ENCODE results near the gene KLHL29. TPM values are rescaled to one million over a fixed set of nuclear protein-coding genes. Genes with fewer than 3 reads are reported as not detected.

The KLHL29 gene
- total RNA-seq, 1 donor from 2014 or later, result 8.4 TPM

- no peaks in the 10 kb centered on the region for H3K27me3 Mint-ChIP-seq (ENCODE audit: low read depth)
- no peak for DNase-seq (ENCODE audit: low read depth, low spot score)
- peak overlapping the region; percentile 45 for H3K4me3 Mint-ChIP-seq
- H3K9me3 Mint-ChIP-seq, result no peaks in the 10 kb centered on the region
- H3K27ac Mint-ChIP-seq (ENCODE audit: unreplicated experiment), result no peak overlapping the region
- no peaks in the 10 kb centered on the region for H3K36me3 Mint-ChIP-seq (ENCODE audit: low read depth)
- TF ChIP-seq, protein P1, sequence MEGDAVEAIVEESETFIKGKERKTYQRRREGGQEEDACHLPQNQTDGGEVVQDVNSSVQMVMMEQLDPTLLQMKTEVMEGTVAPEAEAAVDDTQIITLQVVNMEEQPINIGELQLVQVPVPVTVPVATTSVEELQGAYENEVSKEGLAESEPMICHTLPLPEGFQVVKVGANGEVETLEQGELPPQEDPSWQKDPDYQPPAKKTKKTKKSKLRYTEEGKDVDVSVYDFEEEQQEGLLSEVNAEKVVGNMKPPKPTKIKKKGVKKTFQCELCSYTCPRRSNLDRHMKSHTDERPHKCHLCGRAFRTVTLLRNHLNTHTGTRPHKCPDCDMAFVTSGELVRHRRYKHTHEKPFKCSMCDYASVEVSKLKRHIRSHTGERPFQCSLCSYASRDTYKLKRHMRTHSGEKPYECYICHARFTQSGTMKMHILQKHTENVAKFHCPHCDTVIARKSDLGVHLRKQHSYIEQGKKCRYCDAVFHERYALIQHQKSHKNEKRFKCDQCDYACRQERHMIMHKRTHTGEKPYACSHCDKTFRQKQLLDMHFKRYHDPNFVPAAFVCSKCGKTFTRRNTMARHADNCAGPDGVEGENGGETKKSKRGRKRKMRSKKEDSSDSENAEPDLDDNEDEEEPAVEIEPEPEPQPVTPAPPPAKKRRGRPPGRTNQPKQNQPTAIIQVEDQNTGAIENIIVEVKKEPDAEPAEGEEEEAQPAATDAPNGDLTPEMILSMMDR (conservative IDR thresholded peaks at IDR 0.05), result no peak
- H3K4me1 Mint-ChIP-seq, result peaks cover 58% of the 10 kb centered on the region
Measured at GRCh38 chr2:23521060-23521459, 136.1 kb downstream of the KLHL29 start.

DNA sequence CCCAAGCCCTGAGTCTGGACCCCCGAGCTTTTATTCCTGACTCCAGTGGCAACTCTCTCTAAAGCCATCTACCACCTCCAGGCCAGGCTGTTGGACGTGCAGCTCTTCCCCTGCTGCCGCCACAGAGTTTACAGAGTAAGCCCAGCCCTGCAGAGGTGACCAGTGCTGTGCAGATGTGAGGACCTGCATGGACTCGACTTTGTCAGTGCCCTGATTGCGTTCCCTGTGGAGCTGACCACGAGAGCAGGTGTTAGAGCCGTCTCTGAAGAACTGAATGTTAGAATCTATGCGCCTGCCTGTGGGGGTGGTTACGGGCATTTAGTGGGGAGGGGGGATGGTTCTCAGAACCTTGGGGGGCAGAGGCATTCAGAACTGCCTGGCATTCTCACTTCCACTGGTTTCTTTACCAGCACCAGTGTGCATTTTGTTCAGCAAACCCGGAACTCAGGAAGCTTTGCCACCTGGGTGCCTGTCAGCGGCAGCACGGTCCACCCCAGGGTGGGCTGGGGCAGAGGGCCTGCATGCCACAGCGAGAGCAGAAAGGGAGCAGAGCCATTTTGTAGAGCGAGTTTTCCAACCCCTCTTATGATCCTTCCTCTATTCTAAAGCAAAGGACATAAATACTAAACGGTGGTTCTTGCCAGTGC is 137.9 kb downstream of the KLHL29 start:
- Mint-ChIP-seq H3K4me1 (peaks cover 48% of the 10 kb centered on the region), H3K9me3 (no peaks in the 10 kb centered on the region), H3K27me3 (ENCODE audit: low read depth) (no peaks in the 10 kb centered on the region), H3K4me3 (no peak overlapping the region), H3K27ac (ENCODE audit: unreplicated experiment) (no peak overlapping the region), H3K36me3 (ENCODE audit: low read depth) (no peaks in the 10 kb centered on the region)
- TF ChIP-seq, protein P1 (conservative IDR thresholded peaks at IDR 0.05), result no peak
- DNase-seq (ENCODE audit: low read depth, low spot score), result no peak

DNA sequence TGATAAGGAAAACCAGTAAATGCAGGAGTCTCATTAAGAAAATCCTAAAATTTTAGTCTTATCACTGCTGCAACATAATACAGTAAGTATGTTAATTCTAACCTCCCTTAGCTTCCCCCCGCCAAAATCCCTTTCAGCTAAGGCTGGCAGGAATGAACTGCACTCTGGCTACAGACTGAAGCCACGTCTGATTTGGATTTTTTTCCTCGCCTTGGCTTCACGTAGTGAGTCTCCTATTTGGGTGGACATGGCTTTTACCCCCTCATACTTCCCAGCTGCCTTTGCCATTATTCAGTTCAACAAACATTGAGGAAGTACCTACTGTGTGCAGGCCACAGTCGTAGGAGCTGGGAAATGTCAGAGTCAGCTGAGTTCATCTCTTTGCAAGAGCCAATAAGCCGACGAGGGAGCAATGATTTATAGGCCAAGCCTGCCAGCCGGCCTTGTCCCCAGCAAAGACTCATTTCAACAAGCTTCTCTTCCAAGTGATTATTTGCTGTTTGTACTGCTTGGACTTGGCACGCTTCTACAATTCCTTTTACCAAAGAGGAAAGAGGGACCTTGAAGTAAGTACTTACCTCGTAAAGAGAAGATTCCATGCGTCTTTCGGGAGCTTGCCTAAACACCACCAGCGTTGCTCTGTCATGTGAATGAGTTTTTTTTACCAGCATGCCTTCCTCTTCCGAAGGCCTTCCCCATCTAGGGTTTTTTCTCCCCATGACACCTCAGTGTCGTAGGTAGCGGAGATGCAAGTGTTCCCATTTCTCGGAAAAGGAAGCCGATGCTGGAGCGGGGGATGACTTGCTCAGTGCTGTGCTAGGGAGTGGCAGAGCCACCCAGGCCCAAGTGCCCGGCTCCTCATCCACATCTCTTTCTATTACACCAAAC is 138.6 kb downstream of the KLHL29 start:
- Mint-ChIP-seq H3K4me3 (no peak overlapping the region), H3K27ac (ENCODE audit: unreplicated experiment) (no peak overlapping the region), H3K9me3 (no peaks in the 10 kb centered on the region), H3K27me3 (ENCODE audit: low read depth) (no peaks in the 10 kb centered on the region), H3K4me1 (peaks cover 44% of the 10 kb centered on the region), H3K36me3 (ENCODE audit: low read depth) (no peaks in the 10 kb centered on the region)
- TF ChIP-seq, protein P1 (conservative IDR thresholded peaks at IDR 0.05), result no peak
- DNase-seq (ENCODE audit: low read depth, low spot score), result no peak

DNA sequence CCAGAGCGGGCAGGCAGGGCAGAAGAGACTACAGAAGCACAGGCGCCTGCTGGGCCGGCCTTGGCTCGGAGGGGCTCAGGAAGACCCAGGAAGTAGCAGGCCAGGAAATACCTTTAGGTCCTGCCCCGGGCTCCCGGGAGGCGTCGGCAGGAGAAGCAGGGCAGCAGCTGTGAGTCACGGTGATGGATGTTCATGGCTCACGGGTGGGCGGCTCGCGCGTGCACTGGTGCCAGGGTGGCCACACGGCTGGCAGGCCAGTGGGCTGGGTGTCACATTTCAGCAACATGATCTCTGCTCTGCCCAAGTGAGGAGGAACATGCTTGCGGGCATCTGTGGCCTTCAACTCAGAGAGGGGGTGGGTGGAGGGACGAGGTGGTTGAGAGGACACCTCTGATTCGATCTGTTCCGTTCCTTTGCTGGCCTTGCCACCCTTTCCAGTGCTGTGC is 139.3 kb downstream of the KLHL29 start:
- H3K9me3 Mint-ChIP-seq, result no peaks in the 10 kb centered on the region
- H3K36me3 Mint-ChIP-seq (ENCODE audit: low read depth), result no peaks in the 10 kb centered on the region
- DNase-seq (ENCODE audit: low read depth, low spot score), result no peak
- TF ChIP-seq, protein P1 (conservative IDR thresholded peaks at IDR 0.05), result no peak
- no peaks in the 10 kb centered on the region for H3K27me3 Mint-ChIP-seq (ENCODE audit: low read depth)
- peaks cover 39% of the 10 kb centered on the region for H3K4me1 Mint-ChIP-seq
- peak overlapping the region; percentile 80 for H3K27ac Mint-ChIP-seq (ENCODE audit: unreplicated experiment)
- no peak overlapping the region for H3K4me3 Mint-ChIP-seq

GRCh38 chr2:23525137-23525765 is 140.3 kb downstream of the KLHL29 start:
- TF ChIP-seq, protein P1 (conservative IDR thresholded peaks at IDR 0.05), result no peak
- DNase-seq (ENCODE audit: low read depth, low spot score), result no peak
- H3K4me3 Mint-ChIP-seq, result no peak overlapping the region
- H3K9me3 Mint-ChIP-seq, result no peaks in the 10 kb centered on the region
- peak overlapping the region; percentile 80 for H3K27ac Mint-ChIP-seq (ENCODE audit: unreplicated experiment)
- H3K4me1 Mint-ChIP-seq, result peaks cover 29% of the 10 kb centered on the region
- H3K36me3 Mint-ChIP-seq (ENCODE audit: low read depth), result no peaks in the 10 kb centered on the region
- no peaks in the 10 kb centered on the region for H3K27me3 Mint-ChIP-seq (ENCODE audit: low read depth)
